ENCODE measurements around the gene LYRM4. TPM values are rescaled to one million over a fixed set of nuclear protein-coding genes. Genes with fewer than 3 reads are reported as not detected.
A peak's percentile ranks its signal among the peaks of the same experiment; 100 is the strongest.

LYRM4 gene
- 39.0 TPM for total RNA-seq (ENCODE audit: unreplicated experiment)
- long read RNA-seq, full-length matches to known transcripts = 44 of 46 reads
- long read RNA-seq, partial matches to known transcripts = 0 of 46 reads
- long read RNA-seq, other reads (novel, unspliced or antisense) = 2 of 46 reads

- Mint-ChIP-seq H3K4me3 (ENCODE audit: unreplicated experiment) (peak within 1 kb of the TSS; percentile 98), H3K4me1 (ENCODE audit: unreplicated experiment) (peaks cover 19% of the 10 kb centered on the region), H3K27me3 (ENCODE audit: unreplicated experiment) (peaks cover 2% of the 10 kb centered on the region), H3K9me3 (ENCODE audit: unreplicated experiment) (no peaks in the 10 kb centered on the region), H3K27ac (ENCODE audit: unreplicated experiment) (peak within 1 kb of the TSS; percentile 99), H3K36me3 (ENCODE audit: low read depth, unreplicated experiment) (no peaks in the 10 kb centered on the region)
- no peak for TF ChIP-seq CTCF (IDR thresholded peaks at IDR 0.05; ENCODE audit: unreplicated experiment)
- peak; percentile 87 for DNase-seq (ENCODE audit: low spot score)
These were observed at the start of gene LYRM4, which contains the start of gene FARS2 for GRCh38 chr6:5260661-5261544. TSS of gene LYRM4 (minus strand) at chr6:5260950. CDS start at chr6:5260733, 217 bp downstream. TSS of gene FARS2 (plus strand) at chr6:5261513.

GRCh38 chr6:5308066-5308465 is 47.3 kb upstream of the LYRM4 start:
- H3K27me3 Mint-ChIP-seq (ENCODE audit: unreplicated experiment) = peaks cover 1% of the 10 kb centered on the region
- DNase-seq (ENCODE audit: low spot score) = no peak
- H3K9me3 Mint-ChIP-seq (ENCODE audit: unreplicated experiment) = no peaks in the 10 kb centered on the region
- no peak overlapping the region for H3K27ac Mint-ChIP-seq (ENCODE audit: unreplicated experiment)
- no peak overlapping the region for H3K4me3 Mint-ChIP-seq (ENCODE audit: unreplicated experiment)
- H3K36me3 Mint-ChIP-seq (ENCODE audit: low read depth, unreplicated experiment) = no peaks in the 10 kb centered on the region
- TF ChIP-seq CTCF (IDR thresholded peaks at IDR 0.05; ENCODE audit: unreplicated experiment) = no peak
- peaks cover 10% of the 10 kb centered on the region for H3K4me1 Mint-ChIP-seq (ENCODE audit: unreplicated experiment)

GRCh38 chr6:5307058-5307457 is 46.3 kb upstream of the LYRM4 start:
- no peaks in the 10 kb centered on the region for H3K36me3 Mint-ChIP-seq (ENCODE audit: low read depth, unreplicated experiment)
- H3K27ac Mint-ChIP-seq (ENCODE audit: unreplicated experiment) = no peak overlapping the region

GRCh38 chr6:5305968-5306626 is 45.3 kb upstream of the LYRM4 start:
- peaks cover 10% of the 10 kb centered on the region for H3K4me1 Mint-ChIP-seq (ENCODE audit: unreplicated experiment)
- H3K36me3 Mint-ChIP-seq (ENCODE audit: low read depth, unreplicated experiment) = no peaks in the 10 kb centered on the region
- no peak for TF ChIP-seq CTCF (IDR thresholded peaks at IDR 0.05; ENCODE audit: unreplicated experiment)
- no peak overlapping the region for H3K4me3 Mint-ChIP-seq (ENCODE audit: unreplicated experiment)
- no peak for DNase-seq (ENCODE audit: low spot score)
- H3K27me3 Mint-ChIP-seq (ENCODE audit: unreplicated experiment) = peaks cover 1% of the 10 kb centered on the region
- H3K9me3 Mint-ChIP-seq (ENCODE audit: unreplicated experiment) = no peaks in the 10 kb centered on the region
- H3K27ac Mint-ChIP-seq (ENCODE audit: unreplicated experiment) = no peak overlapping the region

More at GRCh38 chr6:5307058-5307457, 46.3 kb upstream of the LYRM4 start:
- peaks cover 1% of the 10 kb centered on the region for H3K27me3 Mint-ChIP-seq (ENCODE audit: unreplicated experiment)
- no peak for DNase-seq (ENCODE audit: low spot score)
- peaks cover 10% of the 10 kb centered on the region for H3K4me1 Mint-ChIP-seq (ENCODE audit: unreplicated experiment)
- no peak for TF ChIP-seq CTCF (IDR thresholded peaks at IDR 0.05; ENCODE audit: unreplicated experiment)
- H3K9me3 Mint-ChIP-seq (ENCODE audit: unreplicated experiment) = no peaks in the 10 kb centered on the region
- H3K4me3 Mint-ChIP-seq (ENCODE audit: unreplicated experiment) = no peak overlapping the region
